ENCODE measurements around the gene GABRB2. TPM values are rescaled to one million over a fixed set of nuclear protein-coding genes. Genes with fewer than 3 reads are reported as not detected.

The GABRB2 gene
- total and polyA plus RNA-seq, 7 experiments from 2014 or later: not detected

DNA sequence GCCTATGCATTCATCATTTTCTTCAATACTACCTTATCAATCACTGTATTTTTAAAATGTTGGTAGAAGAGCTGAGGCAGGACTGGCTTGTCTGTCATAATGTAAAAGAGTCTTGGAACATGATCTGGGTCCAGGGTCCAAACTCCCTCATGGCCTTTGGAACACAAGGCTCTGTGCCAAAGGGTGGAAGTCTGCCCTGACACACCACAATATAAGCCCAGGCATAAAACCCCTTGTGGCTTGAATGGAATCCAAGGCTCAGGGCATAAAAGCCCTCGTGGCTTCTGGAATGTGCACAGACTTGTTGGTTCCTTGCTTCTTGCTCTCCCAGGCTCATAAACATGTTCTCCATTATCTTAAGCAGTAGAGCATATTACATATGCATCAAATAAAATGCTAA lies 48.0 kb downstream of the GABRB2 start:
- Histone ChIP-seq H3K27me3 (ENCODE audit: control insufficient read depth in 2 of 2, insufficient read depth in 2 of 2, low read length in 2 of 2) (no peaks in the 10 kb centered on the region), H3K4me1 (ENCODE audit: control insufficient read depth in 2 of 2, insufficient read depth in 2 of 2, low read length in 2 of 2) (no peaks in the 10 kb centered on the region), H3K36me3 (ENCODE audit: control insufficient read depth in 2 of 3, insufficient read depth in 3 of 3, low read length in 3 of 3) (no peaks in the 10 kb centered on the region), H3K27ac (ENCODE audit: low read depth, low read length) (no peak overlapping the region), H3K4me3 (ENCODE audit: low read length) (no peak overlapping the region), H3K9me3 (ENCODE audit: control insufficient read depth in 2 of 3, low read length in 3 of 3) (no peaks in the 10 kb centered on the region)
- DNase-seq (no peak), ATAC-seq (no peak)
- H3K4me3 Mint-ChIP-seq: no peak overlapping the region
- intact Hi-C loops (cut with micrococcal nuclease): no loop called here
- POLR2A ChIA-PET: no interaction called here
- H3K4me1 Mint-ChIP-seq: peaks cover 0 to 2% (median 0%) of the 10 kb centered on the region in 7 donors
- H3K9me3 Mint-ChIP-seq: peaks cover 0 to 11% (median 4%) of the 10 kb centered on the region in 11 donors
- no peak overlapping the region for H3K27ac Mint-ChIP-seq
- peaks cover 0 to 2% (median 0%) of the 10 kb centered on the region in 5 donors for H3K27me3 Mint-ChIP-seq
- CTCF ChIA-PET: no interaction called here
- H3K36me3 Mint-ChIP-seq: no peaks in the 10 kb centered on the region

DNA sequence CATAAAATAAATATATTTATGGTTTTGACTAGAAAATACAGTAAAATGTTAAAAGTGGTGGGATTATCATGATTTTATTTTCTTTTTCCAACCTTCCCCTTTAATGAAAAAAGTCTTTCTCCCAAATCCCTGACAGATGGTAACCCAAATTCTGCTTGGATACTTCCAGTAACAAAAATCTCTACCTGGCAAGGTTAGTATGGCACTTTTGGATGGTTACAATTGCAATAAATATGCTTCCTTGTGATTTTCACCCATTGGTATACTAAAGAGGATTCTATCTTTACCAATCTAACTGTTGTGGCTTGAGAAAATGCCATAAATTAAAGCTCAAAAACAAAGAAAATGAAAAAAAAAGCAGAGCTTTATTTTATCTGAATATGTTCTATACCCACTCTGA lies 62.8 kb downstream of the GABRB2 start:
- no peaks in the 10 kb centered on the region for H3K27me3 Mint-ChIP-seq
- no peaks in the 10 kb centered on the region for H3K36me3 ChIP-seq (ENCODE audit: control insufficient read depth in 2 of 3, insufficient read depth in 3 of 3, low read length in 3 of 3)
- H3K9me3 ChIP-seq (ENCODE audit: control insufficient read depth in 2 of 3, low read length in 3 of 3): no peaks in the 10 kb centered on the region
- intact Hi-C loops (cut with micrococcal nuclease): no loop called here
- no peak overlapping the region for H3K27ac ChIP-seq (ENCODE audit: low read depth, low read length)
- no peaks in the 10 kb centered on the region for H3K4me1 ChIP-seq (ENCODE audit: control insufficient read depth in 2 of 2, insufficient read depth in 2 of 2, low read length in 2 of 2)
- no peak overlapping the region for H3K4me3 ChIP-seq (ENCODE audit: low read length)
- peaks cover 0 to 6% (median 1%) of the 10 kb centered on the region in 11 donors for H3K9me3 Mint-ChIP-seq
- H3K4me3 Mint-ChIP-seq: no peak overlapping the region
- ChIA-PET POLR2A (no interaction called here), CTCF (no interaction called here)
- H3K4me1 Mint-ChIP-seq: no peaks in the 10 kb centered on the region
- H3K27ac Mint-ChIP-seq: no peak overlapping the region
- ATAC-seq (no peak), DNase-seq (no peak)
- H3K27me3 ChIP-seq (ENCODE audit: control insufficient read depth in 2 of 2, insufficient read depth in 2 of 2, low read length in 2 of 2): no peaks in the 10 kb centered on the region
- no peaks in the 10 kb centered on the region for H3K36me3 Mint-ChIP-seq

DNA sequence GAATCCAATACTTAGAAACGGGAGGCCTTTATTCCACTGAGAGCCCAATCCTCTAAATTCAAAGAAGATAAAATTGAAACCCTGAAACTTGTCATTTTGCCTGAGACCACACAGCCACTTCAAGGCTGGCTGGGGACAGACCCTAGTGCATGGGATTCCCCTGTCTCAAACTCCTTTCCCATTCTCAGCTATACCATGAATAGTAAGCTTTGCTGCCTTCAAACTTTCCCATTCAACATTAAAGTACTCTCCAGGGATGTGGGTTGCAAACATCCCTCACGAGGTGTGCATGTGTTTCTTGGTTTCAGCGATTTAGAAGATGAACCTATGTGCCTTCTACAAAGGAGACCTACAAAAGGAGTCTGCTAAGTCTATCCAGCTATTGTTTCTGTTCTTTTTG lies 64.6 kb downstream of the GABRB2 start:
- H3K9me3 Mint-ChIP-seq: peaks cover 0 to 6% (median 0%) of the 10 kb centered on the region in 11 donors
- POLR2A ChIA-PET: no interaction called here
- Histone ChIP-seq H3K4me3 (ENCODE audit: low read length) (no peak overlapping the region), H3K36me3 (ENCODE audit: control insufficient read depth in 2 of 3, insufficient read depth in 3 of 3, low read length in 3 of 3) (no peaks in the 10 kb centered on the region), H3K4me1 (ENCODE audit: control insufficient read depth in 2 of 2, insufficient read depth in 2 of 2, low read length in 2 of 2) (no peaks in the 10 kb centered on the region), H3K27me3 (ENCODE audit: control insufficient read depth in 2 of 2, insufficient read depth in 2 of 2, low read length in 2 of 2) (no peaks in the 10 kb centered on the region), H3K27ac (ENCODE audit: low read depth, low read length) (no peak overlapping the region), H3K9me3 (ENCODE audit: control insufficient read depth in 2 of 3, low read length in 3 of 3) (no peaks in the 10 kb centered on the region)
- H3K36me3 Mint-ChIP-seq: no peaks in the 10 kb centered on the region
- CTCF ChIA-PET: no interaction called here
- H3K4me3 Mint-ChIP-seq: no peak overlapping the region
- no peaks in the 10 kb centered on the region for H3K4me1 Mint-ChIP-seq
- H3K27ac Mint-ChIP-seq: no peak overlapping the region
- intact Hi-C loops (cut with micrococcal nuclease): no loop called here
- H3K27me3 Mint-ChIP-seq: no peaks in the 10 kb centered on the region
- ATAC-seq (no peak), DNase-seq (no peak)

DNA sequence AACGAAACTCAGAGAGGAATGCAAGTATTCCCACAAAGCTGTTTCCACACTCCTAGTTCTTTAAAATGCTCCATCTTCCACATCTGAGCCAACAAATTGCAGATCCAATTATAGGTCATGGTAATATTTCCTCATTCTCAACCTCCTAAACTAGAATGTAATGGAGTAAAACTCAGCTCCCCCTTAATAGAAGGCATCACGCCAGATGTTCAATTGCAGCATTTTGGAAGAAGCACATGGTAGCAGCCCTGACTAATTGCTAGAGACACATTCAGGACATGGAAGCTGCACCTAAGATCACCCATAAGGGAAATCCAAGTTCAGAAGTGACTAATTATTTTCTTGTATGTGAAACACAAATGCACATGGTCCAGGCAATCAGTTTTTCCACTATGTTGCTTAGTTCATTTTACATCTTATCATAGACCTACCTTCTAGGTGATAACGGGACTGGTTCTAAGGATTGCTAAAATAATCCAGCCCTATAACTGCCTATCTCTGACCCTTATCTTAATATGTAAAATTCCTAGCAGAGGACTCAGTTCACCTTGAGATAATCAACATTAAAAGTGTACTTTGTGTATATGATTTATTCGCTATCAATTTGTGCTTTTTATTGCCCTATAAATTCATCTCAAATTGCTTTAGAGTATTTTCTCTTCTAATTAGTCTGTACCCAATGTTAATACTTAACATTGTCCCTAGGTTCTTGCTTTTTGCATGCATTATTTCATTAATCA lies 75.1 kb downstream of the GABRB2 start:
- Histone ChIP-seq H3K9me3 (ENCODE audit: control insufficient read depth in 2 of 3, low read length in 3 of 3) (no peaks in the 10 kb centered on the region), H3K36me3 (ENCODE audit: control insufficient read depth in 2 of 3, insufficient read depth in 3 of 3, low read length in 3 of 3) (no peaks in the 10 kb centered on the region), H3K4me3 (ENCODE audit: low read length) (no peak overlapping the region), H3K27ac (ENCODE audit: low read depth, low read length) (no peak overlapping the region), H3K4me1 (ENCODE audit: control insufficient read depth in 2 of 2, insufficient read depth in 2 of 2, low read length in 2 of 2) (no peaks in the 10 kb centered on the region), H3K27me3 (ENCODE audit: control insufficient read depth in 2 of 2, insufficient read depth in 2 of 2, low read length in 2 of 2) (no peaks in the 10 kb centered on the region)
- Mint-ChIP-seq H3K27me3 (no peaks in the 10 kb centered on the region), H3K36me3 (no peaks in the 10 kb centered on the region), H3K4me1 (peaks cover 0 to 1% (median 0%) of the 10 kb centered on the region in 7 donors), H3K4me3 (no peak overlapping the region), H3K9me3 (peaks cover 0 to 36% (median 4%) of the 10 kb centered on the region in 11 donors), H3K27ac (no peak overlapping the region)
- ATAC-seq (no peak), DNase-seq (no peak)
- CTCF ChIA-PET: no interaction called here
- intact Hi-C loops (cut with micrococcal nuclease): no loop called here
- POLR2A ChIA-PET: no interaction called here

DNA sequence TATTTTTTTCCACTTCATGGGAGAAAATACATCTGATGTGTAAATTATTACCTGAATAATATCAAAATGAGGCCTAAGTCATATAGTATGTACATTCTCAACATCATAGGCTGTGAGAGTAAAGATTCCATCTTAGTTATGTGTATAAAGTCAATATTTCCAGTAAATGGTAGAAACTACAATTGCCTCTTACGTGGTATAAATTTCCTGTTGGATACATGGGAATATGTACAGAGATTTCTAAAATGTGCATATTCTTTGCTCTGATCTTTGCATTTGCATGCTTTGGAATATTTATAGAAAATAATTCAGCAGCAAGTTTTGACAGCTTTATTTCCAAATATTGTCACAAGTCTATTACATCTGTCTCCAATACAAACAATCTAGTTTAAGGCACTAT lies 78.8 kb downstream of the GABRB2 start:
- no peaks in the 10 kb centered on the region for H3K36me3 Mint-ChIP-seq
- H3K4me3 Mint-ChIP-seq: no peak overlapping the region
- intact Hi-C loops (cut with micrococcal nuclease): no loop called here
- POLR2A ChIA-PET: no interaction called here
- CTCF ChIA-PET: no interaction called here
- Histone ChIP-seq H3K36me3 (ENCODE audit: control insufficient read depth in 2 of 3, insufficient read depth in 3 of 3, low read length in 3 of 3) (no peaks in the 10 kb centered on the region), H3K9me3 (ENCODE audit: control insufficient read depth in 2 of 3, low read length in 3 of 3) (no peaks in the 10 kb centered on the region), H3K4me1 (ENCODE audit: control insufficient read depth in 2 of 2, insufficient read depth in 2 of 2, low read length in 2 of 2) (no peaks in the 10 kb centered on the region), H3K4me3 (ENCODE audit: low read length) (no peak overlapping the region), H3K27me3 (ENCODE audit: control insufficient read depth in 2 of 2, insufficient read depth in 2 of 2, low read length in 2 of 2) (no peaks in the 10 kb centered on the region), H3K27ac (ENCODE audit: low read depth, low read length) (no peak overlapping the region)
- no peaks in the 10 kb centered on the region for H3K27me3 Mint-ChIP-seq
- ATAC-seq (no peak), DNase-seq (no peak)
- H3K4me1 Mint-ChIP-seq: peaks cover 0 to 1% (median 0%) of the 10 kb centered on the region in 7 donors
- peaks cover 0 to 19% (median 2%) of the 10 kb centered on the region in 11 donors for H3K9me3 Mint-ChIP-seq
- no peak overlapping the region for H3K27ac Mint-ChIP-seq

DNA sequence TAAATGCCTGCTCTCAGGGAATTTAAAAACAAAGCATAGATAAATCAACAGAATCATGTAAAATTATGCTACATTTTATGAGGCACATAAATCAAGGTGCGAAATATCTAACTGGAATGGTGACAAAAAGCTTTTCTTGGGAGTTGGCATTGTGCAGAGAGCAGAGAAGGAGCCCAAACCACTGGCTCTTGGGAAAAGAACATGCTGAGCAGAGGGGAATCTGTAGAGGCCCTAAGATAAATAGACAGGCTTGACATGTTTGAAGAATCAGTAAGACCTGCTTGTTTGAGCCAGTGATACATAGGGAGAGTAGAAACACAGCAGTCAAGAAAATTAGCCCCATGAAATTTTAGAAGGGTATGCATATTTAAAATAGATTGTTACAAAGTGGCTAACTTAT lies 85.8 kb downstream of the GABRB2 start:
- POLR2A ChIA-PET: no interaction called here

DNA sequence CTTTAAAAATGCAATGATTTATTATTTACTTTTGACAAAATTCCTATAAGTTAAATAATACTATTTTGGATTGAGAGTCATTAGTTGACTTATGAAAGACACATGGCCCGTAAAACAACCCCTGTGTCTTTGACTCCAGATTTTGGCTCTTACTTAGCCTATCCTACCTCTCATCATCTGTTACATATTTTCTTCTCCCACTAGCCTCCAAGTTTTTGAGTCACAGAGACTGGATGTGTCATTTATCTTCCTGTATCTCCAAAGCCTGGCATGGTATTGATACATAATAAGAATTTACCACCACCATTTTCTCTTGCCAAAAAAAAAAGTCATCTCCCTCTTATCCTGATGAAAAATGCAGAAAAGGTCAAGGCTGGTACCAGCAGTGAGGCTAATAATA lies 99.9 kb downstream of the GABRB2 start:
- Histone ChIP-seq H3K4me3 (ENCODE audit: low read length) (no peak overlapping the region), H3K4me1 (ENCODE audit: control insufficient read depth in 2 of 2, insufficient read depth in 2 of 2, low read length in 2 of 2) (no peaks in the 10 kb centered on the region), H3K9me3 (ENCODE audit: control insufficient read depth in 2 of 3, low read length in 3 of 3) (no peaks in the 10 kb centered on the region), H3K36me3 (ENCODE audit: control insufficient read depth in 2 of 3, insufficient read depth in 3 of 3, low read length in 3 of 3) (no peaks in the 10 kb centered on the region), H3K27me3 (ENCODE audit: control insufficient read depth in 2 of 2, insufficient read depth in 2 of 2, low read length in 2 of 2) (no peaks in the 10 kb centered on the region), H3K27ac (ENCODE audit: low read depth, low read length) (no peak overlapping the region)
- no peak overlapping the region for H3K4me3 Mint-ChIP-seq
- ChIA-PET CTCF (no interaction called here), POLR2A (no interaction called here)
- no peaks in the 10 kb centered on the region for H3K4me1 Mint-ChIP-seq
- H3K36me3 Mint-ChIP-seq: no peaks in the 10 kb centered on the region
- intact Hi-C loops (cut with micrococcal nuclease): no loop called here
- peaks cover 0 to 15% (median 0%) of the 10 kb centered on the region in 11 donors for H3K9me3 Mint-ChIP-seq
- no peak overlapping the region for H3K27ac Mint-ChIP-seq
- no peaks in the 10 kb centered on the region for H3K27me3 Mint-ChIP-seq
- no peak for ATAC-seq
- no peak for DNase-seq

More for the DNA sequence above, 85.8 kb downstream of the GABRB2 start:
- Mint-ChIP-seq H3K4me3 (no peak overlapping the region), H3K36me3 (no peaks in the 10 kb centered on the region), H3K27me3 (no peaks in the 10 kb centered on the region), H3K9me3 (peaks cover 0 to 1% (median 0%) of the 10 kb centered on the region in 11 donors), H3K27ac (no peak overlapping the region), H3K4me1 (no peaks in the 10 kb centered on the region)
- Histone ChIP-seq H3K9me3 (ENCODE audit: control insufficient read depth in 2 of 3, low read length in 3 of 3) (no peaks in the 10 kb centered on the region), H3K27ac (ENCODE audit: low read depth, low read length) (no peak overlapping the region), H3K4me3 (ENCODE audit: low read length) (no peak overlapping the region), H3K27me3 (ENCODE audit: control insufficient read depth in 2 of 2, insufficient read depth in 2 of 2, low read length in 2 of 2) (no peaks in the 10 kb centered on the region), H3K4me1 (ENCODE audit: control insufficient read depth in 2 of 2, insufficient read depth in 2 of 2, low read length in 2 of 2) (no peaks in the 10 kb centered on the region), H3K36me3 (ENCODE audit: control insufficient read depth in 2 of 3, insufficient read depth in 3 of 3, low read length in 3 of 3) (no peaks in the 10 kb centered on the region)
- intact Hi-C loops (cut with micrococcal nuclease): no loop called here
- DNase-seq: no peak
- ATAC-seq: no peak
- CTCF ChIA-PET: no interaction called here
